HG02852 (cell line): ENCODE results near the gene PIK3R4.

Experiments
- ATAC-seq: cut with Tn5 transposase; IDR thresholded peaks from one replicate; pipeline ENCODE4 v1.9.1; 2021; ENCODE audit warnings: mild to moderate bottlenecking, moderate library complexity; ENCODE audit not compliant: unreplicated experiment

PIK3R4 gene

DNA sequence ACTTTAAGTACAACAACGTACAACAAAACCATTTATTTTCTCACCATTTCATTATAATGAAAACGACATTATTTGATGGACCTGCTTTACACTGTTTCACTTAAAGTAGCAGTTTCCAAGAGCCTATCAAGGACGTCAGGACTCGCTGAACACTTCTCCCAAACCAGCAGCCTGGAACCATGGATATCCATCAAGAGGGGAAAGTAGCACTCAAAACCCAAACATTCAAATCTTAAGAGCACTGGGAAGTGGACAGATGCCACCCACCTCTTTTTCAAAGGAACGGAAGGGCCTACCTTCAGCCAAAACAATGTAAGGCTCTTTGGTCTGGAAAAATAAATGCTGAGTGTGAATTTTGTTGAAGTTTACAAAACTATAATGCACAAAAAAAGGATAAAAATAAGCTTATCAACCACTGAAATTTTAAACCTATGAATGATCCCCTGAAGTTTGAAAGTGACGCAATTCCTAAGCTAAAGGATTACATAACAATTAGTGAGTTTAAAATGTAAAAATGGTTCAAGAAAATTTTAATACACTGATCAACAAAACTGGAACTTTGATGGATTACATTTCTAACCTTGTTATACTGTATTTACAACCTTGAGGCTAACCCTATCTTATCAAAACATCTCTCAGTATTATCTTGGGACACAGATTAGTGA is 4.6 kb downstream of the PIK3R4 start:
- ATAC-seq = no peak

DNA sequence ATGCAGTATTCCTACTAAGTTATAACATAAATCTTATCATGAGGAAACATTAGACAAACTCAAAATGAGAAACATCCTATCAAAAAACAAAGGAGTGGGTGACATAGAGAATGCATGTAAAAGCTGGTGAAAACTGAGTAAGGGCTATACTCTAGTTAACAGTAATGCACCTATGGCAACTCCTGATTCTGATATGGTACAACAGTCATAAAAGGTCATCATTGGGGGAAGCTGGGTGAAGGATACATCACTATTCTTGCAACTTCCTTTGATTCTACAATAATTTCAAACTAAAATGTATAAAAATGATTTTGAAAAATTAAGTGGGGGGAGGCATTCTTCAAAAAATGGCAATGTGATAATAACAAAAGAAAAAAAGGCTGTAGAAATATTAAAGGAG is 6.8 kb downstream of the PIK3R4 start:
- no peak for ATAC-seq

DNA sequence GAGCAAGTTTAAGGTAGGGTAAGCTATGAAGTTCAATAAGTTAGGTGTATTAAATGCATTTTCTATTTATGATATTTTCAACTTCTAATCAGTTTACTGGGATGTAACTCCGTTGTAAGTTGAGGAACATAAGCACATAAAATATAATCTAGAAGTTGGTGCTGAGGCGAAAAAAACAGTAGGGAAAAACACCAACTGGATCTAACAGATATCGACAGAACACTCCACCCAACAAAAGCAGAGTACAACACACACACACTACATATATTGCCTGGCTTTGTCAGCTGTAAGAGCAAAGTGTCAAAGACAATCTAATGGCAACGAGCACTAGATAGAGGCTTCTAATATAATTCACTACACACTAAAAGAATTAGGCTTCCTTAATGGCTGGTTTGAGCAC is 8.4 kb downstream of the PIK3R4 start:
- no peak for ATAC-seq

DNA sequence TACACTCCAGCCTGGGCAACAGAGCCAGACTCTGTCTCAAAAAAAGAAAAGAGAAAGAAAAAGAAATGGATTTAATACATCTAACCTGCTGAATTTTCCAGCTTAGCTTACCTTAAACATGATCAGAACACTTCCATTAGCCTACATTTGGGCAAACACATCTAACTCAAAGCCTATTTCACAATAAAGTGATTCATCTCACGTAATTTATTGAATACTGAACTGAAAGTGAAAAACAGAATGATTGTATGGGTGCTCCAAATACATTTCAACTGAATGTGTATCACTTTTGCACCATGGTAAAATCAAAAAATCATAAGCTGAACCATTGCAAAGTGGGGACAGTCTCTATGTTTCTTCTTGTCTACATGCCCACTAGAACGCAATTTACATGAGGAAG is 9.0 kb downstream of the PIK3R4 start:
- no peak for ATAC-seq

DNA sequence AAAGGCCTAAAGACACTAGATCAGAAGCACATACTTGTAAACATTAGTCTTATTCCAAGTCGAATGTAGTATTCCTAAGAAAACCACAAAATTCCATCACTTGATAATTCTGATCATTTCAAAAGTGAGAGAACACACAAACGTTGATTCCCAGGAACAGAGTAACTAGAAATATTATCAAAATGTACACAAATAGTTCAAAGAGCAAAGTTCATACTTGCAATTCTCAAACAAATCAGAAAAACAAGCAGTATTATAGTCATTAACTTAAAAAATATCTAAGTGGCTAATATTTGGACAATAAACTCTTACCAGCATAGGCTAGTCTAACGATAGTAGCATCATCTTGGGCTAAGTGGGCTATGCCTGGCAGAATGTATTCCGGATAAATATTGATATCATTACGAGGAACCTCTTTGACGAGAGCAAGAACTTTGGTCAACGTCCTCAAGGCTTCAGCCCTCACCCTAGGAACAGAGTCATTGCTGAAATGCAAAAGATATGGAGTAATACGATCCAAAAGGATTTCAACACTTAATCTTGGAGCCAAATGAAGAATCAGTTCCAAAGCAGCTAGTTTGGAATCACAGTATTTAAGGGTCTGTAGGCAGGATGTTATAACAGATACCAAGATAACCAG is 13.3 kb downstream of the PIK3R4 start:
- ATAC-seq = no peak

DNA sequence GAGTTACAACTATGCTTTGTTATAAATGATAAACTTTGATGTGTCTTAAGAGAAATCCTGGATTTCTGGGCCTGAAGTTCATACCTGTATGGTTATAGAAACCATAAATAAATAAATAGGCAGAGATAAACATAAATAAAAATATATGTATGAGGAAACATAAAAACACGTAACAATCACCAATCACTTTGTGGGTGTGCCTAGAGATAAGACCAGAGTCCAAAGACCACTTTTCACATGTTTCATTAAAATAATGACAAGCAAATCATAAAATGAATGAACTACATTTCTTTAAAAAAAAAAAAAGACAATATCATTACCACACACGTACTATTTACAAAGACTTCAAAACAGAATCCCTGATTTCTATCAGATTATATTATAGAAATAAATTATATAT is 14.1 kb downstream of the PIK3R4 start:
- no peak for ATAC-seq

DNA sequence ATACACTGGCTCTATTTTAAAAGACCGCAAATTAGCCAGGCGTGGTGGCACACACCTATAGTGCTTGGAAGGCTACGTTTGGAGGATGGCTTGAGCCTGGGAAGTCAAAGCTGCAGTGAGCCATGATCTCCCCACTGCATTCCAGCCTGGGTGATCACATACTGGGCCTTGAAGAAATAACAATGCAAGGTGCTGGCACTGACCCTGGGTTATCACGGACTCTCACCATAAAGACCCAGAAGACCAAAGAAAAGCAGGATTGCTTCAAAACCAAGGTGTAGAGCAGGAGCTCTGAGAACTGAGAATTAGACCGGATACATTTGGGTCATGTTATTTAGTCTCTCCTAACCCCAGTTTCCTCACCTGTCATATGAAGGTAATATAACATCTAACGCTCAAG is 14.8 kb downstream of the PIK3R4 start:
- ATAC-seq = no peak

DNA sequence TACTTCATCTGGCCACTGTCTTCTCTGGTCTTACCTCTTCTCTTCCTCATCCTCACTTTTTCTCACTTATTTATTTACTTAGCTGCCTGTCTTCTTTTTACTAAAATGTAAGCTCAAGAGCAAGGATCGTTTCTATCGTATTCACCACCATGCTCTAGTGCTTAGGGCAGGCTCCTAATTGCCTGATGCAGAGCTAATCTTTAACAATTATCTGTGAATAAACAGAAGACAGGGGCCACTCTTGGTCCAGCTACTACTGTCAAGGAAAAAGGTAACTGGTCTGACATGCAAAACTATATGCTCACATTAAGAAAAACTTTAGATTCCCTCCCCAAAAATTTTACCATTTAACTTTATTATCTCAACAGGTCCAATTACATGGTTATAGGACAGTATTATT is 17.5 kb downstream of the PIK3R4 start:
- ATAC-seq = no peak

DNA sequence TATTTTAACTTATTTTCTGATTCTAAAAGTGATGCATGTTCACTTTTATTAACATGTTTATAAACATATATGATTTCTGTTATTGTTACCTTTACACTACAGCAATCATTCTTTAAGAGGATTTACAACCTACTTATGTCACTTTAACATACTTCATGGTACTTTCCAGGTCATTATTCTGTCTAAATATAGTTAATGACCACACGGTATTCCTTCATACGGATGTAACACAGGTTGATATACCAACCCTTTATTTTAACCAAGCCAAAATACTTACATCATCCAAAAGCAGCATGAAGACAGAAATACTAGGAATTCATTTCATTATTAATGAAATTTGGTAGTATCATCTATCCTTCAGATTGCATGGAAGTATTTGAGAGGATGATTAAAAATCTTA is 18.6 kb downstream of the PIK3R4 start:
- no peak for ATAC-seq

DNA sequence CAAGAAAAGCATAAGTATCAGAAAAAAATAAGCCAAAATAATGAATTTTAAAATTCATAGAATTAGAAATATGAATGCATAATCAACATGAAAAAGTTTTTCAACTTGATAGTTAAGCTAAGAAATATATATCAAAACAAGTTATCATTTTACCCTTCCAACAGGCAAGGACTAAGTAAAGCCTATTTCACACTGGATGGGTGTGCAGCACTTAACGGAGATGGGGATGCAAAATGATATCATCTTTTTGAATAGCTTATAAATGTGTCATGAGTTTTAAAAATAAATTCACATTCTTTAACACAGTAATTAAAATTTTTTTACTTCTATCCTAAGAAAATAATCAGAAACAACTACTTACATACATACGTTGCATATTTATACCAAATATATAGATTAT is 20.9 kb downstream of the PIK3R4 start:
- no peak for ATAC-seq

DNA sequence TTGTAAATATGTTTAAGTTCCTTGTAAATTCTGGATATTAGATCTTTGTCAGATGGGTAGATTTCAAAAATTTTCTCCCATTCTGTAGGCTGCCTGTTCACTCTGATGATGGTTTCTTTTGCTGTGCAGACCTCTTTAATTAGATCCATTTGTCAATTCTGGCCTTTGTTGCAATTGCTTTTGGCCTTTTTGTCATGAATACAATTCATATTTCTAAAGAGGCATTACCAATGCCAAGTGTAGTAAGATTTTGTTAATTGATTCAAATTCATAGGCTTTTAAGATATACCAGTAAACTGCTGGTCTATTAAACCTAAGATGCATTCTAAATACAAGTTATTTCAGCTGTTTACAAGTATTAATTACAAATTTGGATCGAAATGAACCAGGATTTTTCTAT is 31.0 kb downstream of the PIK3R4 start:
- ATAC-seq = no peak

DNA sequence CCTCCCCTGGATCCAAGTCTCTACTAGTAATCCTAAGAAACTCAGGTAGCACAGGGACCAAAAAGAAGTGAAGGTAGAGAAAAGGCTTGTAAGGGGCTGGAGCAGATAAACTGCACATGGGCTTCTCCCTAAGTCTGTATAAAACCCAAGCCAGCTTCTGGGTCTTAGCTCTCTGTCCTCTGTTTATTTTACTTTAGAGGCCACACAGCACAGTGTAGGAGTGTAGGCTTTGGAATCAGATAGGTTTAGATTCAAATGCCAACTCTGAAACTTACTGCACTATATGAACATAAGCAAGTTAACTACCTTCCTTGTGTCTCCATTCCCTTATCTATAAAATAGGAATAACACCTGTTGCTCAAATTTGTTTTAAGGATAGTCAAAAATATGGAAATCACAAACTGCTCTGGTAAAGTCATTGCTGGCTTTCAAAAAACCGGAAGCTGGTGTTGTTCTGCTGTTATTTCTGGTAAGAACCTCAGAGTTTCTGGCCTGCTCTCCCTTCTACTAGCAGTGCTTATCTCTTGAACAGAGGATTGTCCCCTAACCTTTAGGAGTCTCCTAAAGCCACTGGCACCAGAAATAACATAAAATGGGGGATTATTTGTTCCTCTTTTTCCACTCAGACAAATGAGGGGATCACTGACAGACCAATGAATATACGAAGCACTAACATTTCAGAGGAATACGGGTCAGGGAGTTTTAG is 33.8 kb downstream of the PIK3R4 start:
- ATAC-seq = no peak

DNA sequence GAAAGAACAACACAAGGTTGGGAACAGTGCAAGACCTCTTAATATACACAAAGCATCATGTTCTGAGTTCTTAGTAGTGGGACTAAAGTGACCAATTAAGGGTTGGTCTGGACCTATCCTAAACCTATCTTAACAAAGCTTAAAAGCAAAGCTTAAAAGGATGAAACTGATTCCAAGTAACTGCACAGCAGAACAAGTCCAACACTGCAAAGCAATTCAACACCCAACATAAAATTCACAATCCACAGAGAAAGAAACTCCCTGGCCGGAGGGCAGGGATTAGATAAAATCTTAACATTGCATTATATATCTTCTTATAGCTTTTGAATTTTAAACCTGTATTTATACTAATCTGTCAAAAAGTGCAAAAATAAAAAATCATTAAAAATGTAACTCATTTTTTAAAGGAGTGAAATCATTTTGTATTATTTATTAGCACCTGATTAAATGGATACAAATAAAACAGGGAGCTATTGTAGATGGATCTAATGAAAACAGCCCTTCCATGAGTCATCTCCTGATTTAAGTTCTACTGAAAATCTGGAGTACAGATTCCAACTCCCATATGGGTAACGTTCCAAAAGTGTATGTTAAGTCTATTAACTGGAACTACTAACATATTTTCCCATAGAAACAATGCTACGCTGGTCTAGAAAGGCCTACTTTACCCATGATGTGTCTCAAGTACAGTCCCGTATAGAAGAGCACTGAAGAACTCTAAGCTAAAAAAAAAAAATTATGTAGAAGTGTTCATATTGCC is 34.9 kb downstream of the PIK3R4 start:
- ATAC-seq = no peak

DNA sequence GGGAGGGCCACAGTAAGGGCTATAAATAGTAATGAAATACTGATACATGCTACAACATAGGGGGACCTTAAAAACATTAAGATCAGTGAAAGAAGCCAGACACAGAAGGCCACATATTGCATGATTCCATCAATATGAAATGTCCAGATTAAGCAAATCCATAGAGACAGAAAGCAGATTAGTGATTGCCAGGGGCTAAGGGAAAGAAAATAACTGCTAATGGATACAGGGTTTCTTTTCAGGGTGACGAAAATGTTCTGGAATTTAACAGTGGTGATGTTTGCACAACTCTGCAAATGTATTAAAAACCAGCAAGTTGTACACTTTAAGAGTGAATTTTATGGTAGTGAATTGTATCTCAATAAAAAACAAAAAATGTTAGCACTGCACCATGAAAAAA is 37.0 kb downstream of the PIK3R4 start:
- ATAC-seq = no peak

DNA sequence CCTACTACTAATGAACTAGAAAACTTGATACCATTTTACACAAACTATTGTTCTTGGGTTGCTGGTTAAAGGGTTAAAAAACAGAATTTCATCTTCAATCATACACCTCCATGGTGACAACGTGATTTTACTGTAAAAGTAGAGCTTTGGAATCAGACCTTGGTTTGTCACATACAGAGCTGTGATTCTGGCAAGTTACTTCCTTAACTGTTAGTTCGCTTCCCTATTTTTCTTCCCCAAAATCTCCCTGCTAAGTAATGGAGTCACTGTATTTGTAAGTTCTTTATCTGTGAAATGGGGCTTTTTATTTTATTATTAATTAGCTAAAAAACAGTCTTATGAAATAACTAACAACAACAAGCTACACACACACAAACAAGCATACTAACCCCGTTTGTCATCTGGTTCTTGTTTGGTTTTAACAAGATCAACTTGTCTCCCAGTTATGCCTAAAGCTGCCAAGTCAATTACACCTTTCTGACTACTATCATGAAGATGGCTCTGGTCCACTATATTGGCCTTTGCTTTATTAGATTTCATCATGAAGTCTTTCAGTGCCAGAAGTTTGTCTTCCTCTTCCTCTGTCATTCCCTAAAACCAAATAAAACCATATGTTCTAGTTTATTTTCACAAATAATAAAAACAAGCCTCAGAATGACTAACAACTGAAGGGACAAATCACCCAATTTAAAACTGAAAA is 38.6 kb downstream of the PIK3R4 start:
- ATAC-seq = no peak

DNA sequence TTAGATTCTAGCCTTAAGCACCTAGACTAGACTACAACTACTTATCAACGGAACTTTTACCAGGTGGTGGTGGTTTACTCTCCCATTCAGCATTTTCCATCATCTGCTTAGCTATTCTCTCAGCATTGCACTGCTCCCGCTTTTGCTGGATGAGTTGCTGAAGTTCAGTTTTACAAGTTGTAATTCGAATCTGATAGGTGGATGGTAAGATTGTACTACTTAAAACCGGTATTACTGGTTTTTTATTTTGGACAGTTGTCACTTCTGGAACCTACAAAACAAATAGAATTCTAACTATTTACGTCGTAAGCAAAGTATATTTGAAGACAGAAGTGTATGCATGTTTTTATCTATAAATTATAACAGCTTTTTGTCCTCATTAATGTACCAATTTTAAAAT is 41.1 kb downstream of the PIK3R4 start:
- ATAC-seq = no peak

DNA sequence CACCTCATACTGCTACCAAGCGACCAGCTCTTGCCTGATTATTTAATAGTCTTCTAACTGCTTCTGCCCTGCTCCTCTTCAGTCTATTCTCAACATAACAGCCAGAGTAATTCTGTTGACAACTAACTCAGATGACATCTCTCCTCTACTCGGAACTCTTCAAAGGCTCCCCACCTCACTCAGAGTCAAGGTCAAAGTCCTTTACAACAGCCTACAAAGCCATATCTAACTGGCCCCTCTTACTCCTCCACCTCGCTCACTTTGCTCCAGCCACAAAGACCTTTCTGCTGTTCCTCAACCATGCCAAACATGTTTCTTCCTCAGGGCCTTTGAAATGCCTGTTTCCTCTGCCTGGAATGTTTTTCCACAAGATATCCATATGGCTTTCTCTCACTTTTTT is 43.6 kb downstream of the PIK3R4 start:
- ATAC-seq = no peak

DNA sequence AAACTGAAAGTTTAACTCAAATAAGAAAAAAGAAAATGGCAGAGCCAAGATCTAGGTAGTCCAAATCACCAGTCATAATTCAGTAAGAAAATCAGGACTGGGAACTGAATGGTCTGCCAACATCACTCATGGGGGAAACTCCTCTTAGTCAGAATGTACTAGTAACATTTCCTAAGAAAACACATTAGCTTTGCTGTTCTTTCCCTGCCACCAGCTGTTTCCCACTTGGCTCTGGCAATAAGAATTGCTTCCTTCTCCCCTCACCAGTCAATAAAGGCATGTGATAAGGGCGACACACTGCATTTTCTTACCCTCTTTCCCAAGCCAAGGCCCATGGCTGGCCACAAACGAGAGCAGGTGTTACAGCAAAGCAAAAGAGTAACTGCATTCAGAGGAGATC is 46.1 kb downstream of the PIK3R4 start:
- ATAC-seq = no peak

DNA sequence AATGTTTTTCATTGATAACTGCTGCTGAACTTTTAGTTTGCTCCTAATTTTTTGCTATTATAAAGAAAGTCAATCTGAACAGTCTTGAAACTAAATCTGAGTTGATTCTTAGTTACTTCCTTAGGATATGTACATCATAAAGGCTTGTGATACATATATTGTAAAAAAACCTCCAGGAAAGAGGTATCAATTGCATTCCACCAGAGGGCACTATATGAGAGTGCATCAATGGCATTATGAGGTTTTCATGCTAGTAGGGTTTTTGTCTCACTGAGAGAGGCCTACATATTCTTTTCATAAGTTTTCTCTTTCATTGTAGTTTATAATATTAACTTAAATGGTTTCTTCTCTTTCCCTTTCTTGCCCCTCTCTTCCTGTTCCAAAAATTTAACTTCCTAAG is 46.9 kb downstream of the PIK3R4 start:
- no peak for ATAC-seq

DNA sequence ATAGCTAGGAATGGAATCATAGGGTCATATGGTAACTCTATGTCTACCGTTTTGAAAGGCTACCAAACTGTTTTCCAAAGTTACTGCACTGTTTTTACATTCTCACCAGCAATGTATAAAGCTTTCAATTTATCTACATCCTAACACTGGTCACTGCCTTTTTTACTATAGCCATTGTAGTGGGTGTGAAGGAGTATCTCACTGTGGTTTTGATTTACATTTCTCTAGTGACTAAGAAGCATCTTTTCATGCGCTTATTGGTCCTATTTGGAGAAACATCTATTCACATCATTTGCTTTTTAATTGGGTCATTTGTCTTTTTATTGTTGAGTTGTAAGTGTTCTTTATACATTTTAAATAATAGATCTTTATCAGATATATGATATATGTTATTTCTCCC is 53.3 kb downstream of the PIK3R4 start:
- ATAC-seq = no peak

DNA sequence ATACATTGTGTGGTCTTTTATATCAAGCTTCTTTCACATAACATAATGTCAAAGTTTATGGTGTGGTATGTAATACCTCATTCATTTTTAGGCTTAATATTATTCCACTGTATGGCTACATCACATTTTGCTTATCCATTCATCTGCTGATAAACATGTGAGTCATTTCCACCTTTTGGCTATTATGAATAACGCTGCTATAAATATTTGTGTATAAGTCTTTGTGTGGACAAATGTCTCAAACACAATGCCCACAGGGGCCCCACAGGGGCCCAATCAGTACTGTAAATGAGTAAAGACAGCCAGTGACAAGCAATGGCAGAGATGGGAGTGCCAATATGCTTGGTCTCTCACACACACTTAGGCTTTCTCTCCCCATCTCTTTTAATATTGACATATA is 54.2 kb downstream of the PIK3R4 start:
- ATAC-seq = no peak
